NOMO-1 treated with dmso at 0.1 percent for 144 hours (cell line): ENCODE data around the gene DIP2B.
"Not testable (repeated sequence)": the region's sequence is repeated elsewhere in the genome, so short reads cannot be mapped to it uniquely, and the experiment has no call there.

Experiments
- DNase-seq: peaks from one replicate; lab custom pipeline; 2025; ENCODE audit not compliant: unreplicated experiment; lab: John Stamatoyannopoulos, UW

Gene DIP2B

DNA sequence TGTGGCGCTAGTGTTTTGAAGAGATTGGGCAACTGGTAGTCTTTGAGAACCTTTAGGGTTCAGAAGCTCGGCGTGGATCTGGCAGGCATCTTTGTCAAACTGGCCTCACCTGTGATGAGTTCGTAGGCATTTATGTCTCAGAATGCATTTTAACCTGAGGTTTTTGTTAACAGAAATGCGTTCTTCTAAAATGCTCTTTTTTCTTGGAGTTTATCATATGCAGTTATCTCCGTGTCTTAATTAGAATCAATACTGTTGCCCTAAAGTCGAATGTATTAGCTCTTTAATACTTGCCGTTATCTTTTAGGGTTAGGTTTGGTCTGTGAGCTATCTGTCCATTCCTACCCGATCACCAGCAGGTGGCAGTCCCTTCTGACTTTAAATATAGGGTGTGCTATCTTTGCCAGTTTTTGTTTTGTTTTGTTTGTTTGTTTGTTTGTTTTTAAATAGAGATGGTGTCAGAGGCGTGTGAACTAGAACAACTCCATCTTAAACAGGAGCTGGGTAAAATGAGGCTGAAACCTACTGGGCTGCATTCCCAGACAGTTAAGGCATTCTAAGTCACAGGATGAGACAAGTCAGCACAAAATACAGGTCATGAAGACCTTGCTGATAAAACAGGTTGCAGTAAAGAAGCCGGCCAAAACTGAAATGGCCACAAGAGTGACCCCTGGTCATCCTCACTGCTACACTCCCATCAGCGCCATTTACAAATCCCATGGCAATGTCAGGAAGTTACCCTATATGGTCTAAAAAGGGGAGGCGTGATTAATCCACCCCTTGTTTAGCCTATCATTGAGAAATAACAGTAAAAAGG lies 260.5 kb downstream of the DIP2B start:
- DNase-seq = peak; percentile 5

DNA sequence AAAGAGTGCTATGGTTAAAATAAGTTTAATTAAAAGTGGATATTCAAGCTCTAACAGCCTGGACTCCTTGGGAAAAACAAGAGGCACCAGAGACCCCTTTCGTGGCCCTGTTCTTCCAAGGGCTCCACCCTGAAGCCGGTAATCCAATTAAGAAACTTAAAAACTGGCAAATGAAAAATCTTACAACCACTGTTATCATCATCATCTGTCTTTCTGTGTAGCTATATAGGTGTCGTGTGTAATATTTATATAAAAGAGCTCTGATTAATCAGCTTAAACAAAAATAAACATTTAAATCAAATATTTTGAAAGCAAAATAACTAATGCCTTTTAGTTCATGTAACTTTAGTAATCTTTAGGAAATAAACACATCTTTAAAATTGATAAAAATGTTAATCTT lies 263.6 kb downstream of the DIP2B start:
- DNase-seq = no peak

- not testable (repeated sequence) for DNase-seq
Measured at GRCh38 chr12:50768813-50769212, 264.0 kb downstream of the DIP2B start.

DNA sequence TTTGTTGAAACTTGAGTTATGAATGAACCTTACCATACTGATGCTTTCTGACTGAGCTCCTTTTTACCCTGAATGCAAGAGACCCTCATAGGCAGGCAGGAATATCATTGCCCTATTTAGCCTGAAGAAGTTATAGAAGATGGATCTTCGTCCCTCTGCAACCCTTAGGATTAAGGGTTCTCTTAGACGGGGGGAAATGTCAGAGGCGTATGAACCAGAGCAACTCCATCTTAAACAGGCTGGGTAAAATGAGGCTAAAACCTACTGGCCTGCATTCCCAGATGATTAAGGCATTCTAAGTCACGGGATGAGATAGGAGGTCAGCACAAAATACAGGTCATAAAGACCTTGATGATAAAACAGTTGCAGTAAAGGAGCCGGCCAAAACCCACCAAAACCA lies 266.6 kb downstream of the DIP2B start:
- no peak for DNase-seq

DNA sequence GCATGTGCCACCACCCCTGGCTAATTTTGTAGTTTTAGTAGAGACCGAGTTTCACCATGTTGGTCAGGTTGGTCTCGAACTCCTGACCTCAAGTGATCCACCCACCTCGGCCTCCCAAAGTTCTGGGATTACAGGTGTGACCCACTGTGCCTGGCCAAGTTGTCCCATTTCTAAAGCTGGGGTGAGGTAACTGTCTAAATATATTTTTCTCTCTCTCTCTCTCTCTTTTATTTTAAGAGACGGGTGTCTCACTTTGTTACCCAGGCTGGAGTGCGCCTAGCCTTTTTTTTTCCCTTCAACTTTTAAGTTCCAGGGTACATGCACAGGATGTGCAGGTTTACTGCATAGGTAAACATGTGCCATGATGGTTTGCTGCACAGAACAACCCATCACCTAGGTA lies 267.7 kb downstream of the DIP2B start:
- no peak for DNase-seq

DNA sequence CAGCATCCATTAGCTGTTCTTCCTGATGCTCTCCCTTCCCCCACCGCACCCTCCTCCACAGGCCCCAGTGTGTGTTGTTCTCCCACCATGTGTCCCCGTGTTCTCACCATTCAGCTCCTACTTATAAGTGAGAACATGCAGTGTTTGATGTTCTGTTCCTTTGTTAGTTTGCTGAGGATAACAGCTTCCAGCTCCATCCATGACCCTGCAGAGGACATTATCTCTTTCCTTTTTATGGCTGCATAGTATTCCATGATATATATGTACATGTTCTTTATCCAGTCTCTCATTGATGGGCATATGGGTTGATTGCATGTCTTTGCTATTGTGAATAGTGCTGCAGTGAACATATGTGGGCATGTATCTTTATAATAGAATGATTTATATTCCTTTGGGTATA lies 268.1 kb downstream of the DIP2B start:
- DNase-seq = no peak

- DNase-seq = no peak
Measured at GRCh38 chr12:50775251-50775650, 270.5 kb downstream of the DIP2B start.

GRCh38 chr12:50776749-50777728 lies 272.3 kb downstream of the DIP2B start:
- no peak for DNase-seq

- DNase-seq = no peak
Measured at GRCh38 chr12:50778663-50779590, 274.1 kb downstream of the DIP2B start.

DNA sequence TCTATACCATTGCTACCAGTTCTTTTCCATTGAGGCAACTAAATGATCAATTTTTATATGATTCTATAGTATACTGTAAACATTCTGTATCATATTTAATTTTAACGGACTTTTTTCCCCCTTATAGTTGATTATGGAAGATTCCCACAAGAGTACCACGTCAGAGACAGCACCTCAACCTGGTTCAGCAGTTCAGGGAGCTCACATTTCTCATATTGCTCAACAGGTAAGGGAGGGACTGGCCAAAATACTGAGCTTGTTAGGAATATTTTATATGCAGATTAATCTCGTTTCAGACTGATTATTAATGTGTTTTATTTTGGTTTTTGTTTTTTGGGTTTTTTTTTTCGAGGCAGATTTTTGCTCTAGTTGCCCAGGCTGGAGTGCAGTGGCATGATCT lies 275.2 kb downstream of the DIP2B start:
- DNase-seq = no peak

- no peak for DNase-seq
Measured at GRCh38 chr12:50784501-50784900, 279.7 kb downstream of the DIP2B start.

GRCh38 chr12:50785406-50786001 lies 280.7 kb downstream of the DIP2B start:
- DNase-seq = no peak

DNA sequence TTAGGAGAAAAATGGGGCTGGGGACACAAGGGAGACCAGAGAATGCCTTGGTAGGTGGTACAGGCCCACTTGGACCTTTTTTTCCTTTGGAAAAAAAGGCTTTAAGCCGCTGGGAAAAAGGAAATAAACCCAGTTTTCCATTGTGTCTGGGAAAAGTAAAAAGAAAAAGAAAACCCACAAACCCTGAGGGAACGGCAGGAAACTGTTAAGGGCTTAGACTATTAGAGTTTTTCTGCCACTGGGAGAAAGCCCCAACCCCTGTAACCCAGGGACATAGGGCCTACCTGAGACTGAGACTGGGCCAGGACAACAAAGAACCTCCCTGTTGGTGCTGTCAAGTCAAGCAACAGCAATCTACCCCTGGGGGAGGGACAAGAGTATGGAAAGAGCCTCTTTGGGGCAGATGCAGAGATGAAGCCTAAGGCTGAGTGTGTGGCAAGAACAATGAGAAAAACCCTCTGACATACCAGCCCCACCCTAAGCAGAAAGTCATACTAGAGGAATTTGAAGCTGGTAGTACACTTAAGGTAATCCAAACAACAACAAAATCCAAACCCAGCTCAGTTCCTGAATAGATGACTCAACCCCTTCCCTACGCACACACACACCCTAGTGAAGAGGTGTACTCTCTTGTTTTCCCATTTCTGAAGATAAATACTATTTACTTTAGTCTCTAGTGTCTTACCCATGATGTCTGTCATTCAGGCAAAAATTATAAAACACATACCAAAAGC lies 281.9 kb downstream of the DIP2B start:
- no peak for DNase-seq

DNA sequence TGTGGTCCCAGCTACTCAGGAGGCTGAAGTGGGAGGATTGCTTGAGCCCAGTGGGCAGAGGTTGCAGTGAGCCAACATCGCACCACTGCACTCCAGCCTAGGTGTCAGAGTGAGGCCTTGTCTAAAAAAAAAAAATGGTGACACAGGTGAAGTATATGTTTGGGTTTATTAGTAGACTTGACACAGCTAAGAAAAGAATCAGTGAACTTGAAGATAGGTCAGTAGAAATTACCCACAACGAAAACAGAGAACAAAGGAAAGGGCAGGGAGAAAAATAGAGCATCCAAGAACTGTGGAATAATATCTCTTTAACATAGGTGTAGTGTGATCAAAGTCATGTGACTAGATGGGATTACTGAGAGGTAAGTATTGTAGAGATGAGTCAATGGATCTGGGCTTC lies 282.8 kb downstream of the DIP2B start:
- DNase-seq = no peak

DNA sequence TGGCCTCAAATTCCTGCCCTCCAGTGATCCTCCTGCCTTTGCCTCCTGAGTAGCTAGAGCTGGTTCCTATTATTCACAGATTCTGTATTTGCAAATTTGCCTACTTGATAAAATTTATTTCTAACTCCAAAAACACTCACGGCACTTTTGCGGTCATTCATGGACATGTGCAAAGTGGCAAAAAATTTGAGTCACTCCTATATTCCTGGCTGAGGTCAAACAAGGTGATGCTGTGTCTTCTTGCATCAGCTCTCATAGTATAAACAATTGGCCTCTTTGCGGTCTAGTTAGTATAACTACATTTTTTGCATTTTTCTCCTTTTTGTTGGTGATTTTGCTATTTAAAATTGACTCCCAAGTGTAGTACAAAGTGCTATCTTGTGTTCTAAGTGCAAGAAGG lies 283.8 kb downstream of the DIP2B start:
- DNase-seq = no peak

DNA sequence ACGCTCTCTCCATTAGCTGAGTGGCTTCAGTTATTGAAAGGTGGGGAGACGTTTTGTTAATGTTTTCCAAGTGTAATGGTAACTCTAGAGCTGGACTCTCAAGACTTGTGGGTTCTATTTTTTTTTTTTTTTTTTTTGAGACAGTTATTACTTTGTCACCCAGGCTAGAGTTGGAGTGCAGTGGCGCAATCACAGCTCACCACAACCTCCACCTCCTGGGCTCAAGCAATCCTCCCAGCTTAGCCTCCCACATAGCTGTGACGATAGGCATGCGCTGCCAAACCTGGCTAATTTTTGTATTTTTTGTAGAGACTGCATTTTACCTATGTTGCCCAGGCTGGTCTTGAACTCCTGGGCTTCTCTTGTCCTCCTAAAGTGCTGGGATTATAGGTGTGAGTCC lies 285.3 kb downstream of the DIP2B start:
- DNase-seq = no peak
